ENCODE results near the gene POU2F3.

DNA sequence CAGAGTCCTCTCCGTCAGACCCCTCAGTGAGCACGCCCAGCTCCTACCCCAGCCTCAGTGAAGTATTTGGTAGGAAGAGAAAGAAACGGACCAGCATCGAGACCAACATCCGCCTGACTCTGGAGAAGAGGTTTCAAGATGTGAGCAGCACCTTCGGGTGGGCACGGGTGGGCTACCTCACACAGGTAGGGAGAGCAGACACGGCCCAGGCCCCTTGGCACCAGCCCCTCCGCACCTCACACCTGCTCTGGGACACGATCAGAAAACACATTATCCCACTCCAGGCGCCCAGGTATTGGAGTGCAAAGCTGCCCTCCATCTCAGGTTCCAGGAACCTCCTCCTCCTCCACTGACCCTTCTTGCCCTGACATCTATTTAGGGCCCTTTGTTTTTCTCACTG, 67.5 kb downstream of the POU2F3 start:
- TF ChIP-seq EZH2 (IDR thresholded peaks at IDR 0.05; ENCODE audit: insufficient read depth, poor library complexity, severe bottlenecking), result no peak
- TF ChIP-seq EZH2phosphoT487 (IDR thresholded peaks at IDR 0.05; ENCODE audit: insufficient read depth, low read depth), result no peak
